GM18511 (cell line): Measurements from ENCODE around the gene RBMS3.
"Not testable (repeated sequence)": the region's sequence is repeated elsewhere in the genome, so short reads cannot be mapped to it uniquely, and the experiment has no call there.

ENCODE experiments used
- ATAC-seq: cut with Tn5 transposase; IDR thresholded peaks from one replicate; pipeline ENCODE4 v1.9.1; 2021; ENCODE audit warnings: mild to moderate bottlenecking, moderate library complexity; ENCODE audit not compliant: unreplicated experiment

RBMS3 gene

GRCh38 chr3:29976871-29977270 is 696.0 kb downstream of the RBMS3 start:
- ATAC-seq: no peak

- no peak for ATAC-seq
Measured at GRCh38 chr3:29977360-29977759, 696.5 kb downstream of the RBMS3 start.

- ATAC-seq: no peak
Measured at GRCh38 chr3:29978036-29978435, 697.2 kb downstream of the RBMS3 start.

- no peak for ATAC-seq
Measured at GRCh38 chr3:29991198-29991597, 710.3 kb downstream of the RBMS3 start.

GRCh38 chr3:30002797-30003196 is 721.9 kb downstream of the RBMS3 start:
- ATAC-seq: no peak

- ATAC-seq: no peak
Measured at GRCh38 chr3:30003741-30004140, 722.9 kb downstream of the RBMS3 start.

GRCh38 chr3:30004481-30004880 is 723.6 kb downstream of the RBMS3 start:
- ATAC-seq: no peak

GRCh38 chr3:30006111-30006510 is 725.2 kb downstream of the RBMS3 start:
- no peak for ATAC-seq

- no peak for ATAC-seq
Measured at GRCh38 chr3:30007668-30008067, 726.8 kb downstream of the RBMS3 start.

GRCh38 chr3:30011237-30011803 is 730.4 kb downstream of the RBMS3 start:
- no peak for ATAC-seq

GRCh38 chr3:30012941-30013543 is 732.2 kb downstream of the RBMS3 start:
- no peak for ATAC-seq

- no peak for ATAC-seq
Measured at GRCh38 chr3:30017901-30018300, 737.0 kb downstream of the RBMS3 start.

GRCh38 chr3:30020380-30020779 is 739.5 kb downstream of the RBMS3 start:
- no peak for ATAC-seq

GRCh38 chr3:30024466-30024865 is 743.6 kb downstream of the RBMS3 start:
- ATAC-seq: no peak

- ATAC-seq: no peak
Measured at GRCh38 chr3:30026851-30027250, 746.0 kb downstream of the RBMS3 start.

GRCh38 chr3:30034246-30034991 is 753.5 kb downstream of the RBMS3 start:
- ATAC-seq: no peak

- ATAC-seq: no peak
Measured at GRCh38 chr3:30035935-30036567, 755.2 kb downstream of the RBMS3 start.

GRCh38 chr3:30040126-30040525 is 759.3 kb downstream of the RBMS3 start:
- no peak for ATAC-seq

- not testable (repeated sequence) for ATAC-seq
Measured at GRCh38 chr3:30041481-30041880, 760.6 kb downstream of the RBMS3 start.

GRCh38 chr3:30042274-30042859 is 761.5 kb downstream of the RBMS3 start:
- peak; percentile 72 for ATAC-seq

- ATAC-seq: no peak
Measured at GRCh38 chr3:30042916-30043555, 762.2 kb downstream of the RBMS3 start.
